GM18907 (cell line): ENCODE data around the gene TEX14.
"Not testable (repeated sequence)": the region's sequence is repeated elsewhere in the genome, so short reads cannot be mapped to it uniquely, and the experiment has no call there.

Source experiments
- ATAC-seq: cut with Tn5 transposase; IDR thresholded peaks from one replicate; pipeline ENCODE4 v1.9.1; 2021; ENCODE audit warnings: mild to moderate bottlenecking, moderate library complexity; ENCODE audit not compliant: unreplicated experiment

Gene TEX14

DNA sequence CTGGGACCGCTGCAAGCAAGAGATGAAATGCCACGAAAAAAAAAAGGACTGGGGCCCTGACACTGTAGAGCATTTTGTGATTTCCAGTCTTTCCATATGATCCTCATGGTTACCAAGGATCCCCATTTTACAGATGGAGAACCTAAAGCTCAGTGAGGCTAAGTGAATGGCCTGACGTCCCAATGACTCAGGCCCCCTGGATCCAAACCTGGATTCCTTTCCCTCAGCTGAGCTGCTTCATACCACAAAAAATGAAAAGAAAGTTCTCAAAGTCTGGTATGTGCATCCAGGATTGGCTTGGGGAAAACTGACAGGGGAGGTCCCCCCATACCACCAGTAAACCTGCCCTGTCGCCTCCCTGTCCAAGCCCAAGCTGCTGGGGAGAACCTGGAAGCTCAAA, 80.5 kb downstream of the TEX14 start:
- ATAC-seq: no peak

DNA sequence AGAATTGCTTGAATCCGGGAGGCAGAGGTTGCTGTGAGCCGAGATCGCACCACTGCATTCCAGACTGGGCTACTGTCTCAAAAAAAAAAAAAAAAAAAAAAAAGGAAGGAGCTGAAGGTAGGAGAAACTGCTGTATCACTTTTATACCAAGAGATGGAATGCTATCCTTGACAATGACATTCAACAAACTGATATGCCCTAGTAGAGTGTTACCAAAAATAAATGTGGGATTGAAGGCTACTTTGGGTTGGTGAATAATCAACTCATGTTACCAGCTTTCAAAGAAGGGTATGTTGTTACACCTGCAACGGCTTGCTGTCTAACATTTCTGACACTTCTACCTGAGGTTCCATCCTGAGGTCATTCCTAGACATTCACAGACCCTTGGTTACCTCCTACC, 84.9 kb downstream of the TEX14 start:
- ATAC-seq: no peak

DNA sequence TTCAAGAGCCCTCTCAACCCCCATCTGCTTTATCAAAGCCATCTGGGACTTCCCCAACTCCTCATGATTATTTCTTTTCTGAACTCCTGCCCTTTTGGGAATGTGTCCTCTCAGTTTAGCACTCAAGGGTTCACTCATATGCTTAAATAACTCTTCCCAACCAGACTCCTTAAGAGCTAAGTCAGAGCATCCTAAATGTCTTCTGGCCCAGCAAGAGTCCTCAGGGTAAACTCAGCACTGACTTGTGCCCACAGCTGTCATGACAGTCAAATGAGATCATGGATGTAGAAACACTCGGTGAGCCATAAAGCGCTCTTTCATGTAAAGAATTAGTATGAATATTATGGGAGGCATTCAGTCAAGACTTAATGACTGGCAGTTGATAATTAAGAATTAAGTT, 85.9 kb downstream of the TEX14 start:
- no peak for ATAC-seq

DNA sequence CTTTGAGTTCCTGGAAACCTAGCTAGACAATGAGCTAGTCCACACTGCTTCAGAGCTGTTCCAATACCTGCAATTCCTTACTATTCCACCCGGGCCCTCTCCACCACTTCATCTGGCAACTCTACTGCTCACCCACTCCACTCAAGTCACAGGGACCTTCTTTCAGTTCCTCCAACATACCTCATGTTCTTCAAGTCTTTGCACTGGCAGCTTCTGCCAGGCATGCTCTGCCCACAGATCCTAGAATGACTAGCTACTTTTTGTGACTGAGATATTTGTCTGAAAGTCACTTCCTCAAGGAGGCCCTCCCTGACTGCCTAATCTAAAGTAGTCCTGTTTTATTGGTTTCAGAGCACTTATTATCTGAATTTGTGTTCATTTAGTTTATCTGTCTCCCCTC, 86.4 kb downstream of the TEX14 start:
- no peak for ATAC-seq

DNA sequence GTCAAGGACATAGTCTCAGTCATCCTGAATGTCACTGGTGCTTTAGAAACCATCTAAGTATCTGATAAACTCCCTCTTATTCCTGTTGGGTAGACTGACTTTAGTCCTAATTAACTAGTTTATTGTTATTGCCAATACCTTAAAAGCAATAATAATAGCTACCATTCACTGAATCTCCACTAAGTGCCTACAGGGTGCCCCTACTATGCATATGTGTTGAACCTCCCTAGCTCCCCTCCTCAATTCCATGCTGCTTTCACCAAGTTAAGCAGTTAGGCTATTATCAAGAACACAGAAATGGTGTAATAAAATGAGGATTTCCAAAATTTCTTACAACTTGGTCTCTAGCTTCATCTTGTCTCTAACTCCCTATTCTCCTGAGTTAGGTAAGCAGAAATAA, 89.9 kb downstream of the TEX14 start:
- ATAC-seq: no peak

DNA sequence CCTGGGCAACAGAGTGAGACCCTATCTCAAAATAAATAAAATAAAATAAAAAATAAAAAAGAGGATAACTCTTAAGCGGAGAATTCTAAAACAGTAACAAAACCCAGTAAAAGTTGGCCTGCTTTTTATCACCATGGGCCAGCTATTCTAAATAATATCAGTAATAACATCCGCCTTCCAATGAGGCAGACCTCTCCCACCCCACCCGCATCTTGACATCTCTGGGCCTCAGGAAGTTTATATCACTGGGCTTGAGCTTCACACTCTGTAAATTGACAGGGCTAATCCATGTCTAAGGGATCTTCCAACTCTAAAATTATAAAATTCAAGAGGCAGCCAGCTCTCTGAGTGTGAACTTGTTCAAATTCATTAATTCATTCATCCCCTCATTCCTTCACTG, 94.5 kb downstream of the TEX14 start:
- ATAC-seq: no peak

DNA sequence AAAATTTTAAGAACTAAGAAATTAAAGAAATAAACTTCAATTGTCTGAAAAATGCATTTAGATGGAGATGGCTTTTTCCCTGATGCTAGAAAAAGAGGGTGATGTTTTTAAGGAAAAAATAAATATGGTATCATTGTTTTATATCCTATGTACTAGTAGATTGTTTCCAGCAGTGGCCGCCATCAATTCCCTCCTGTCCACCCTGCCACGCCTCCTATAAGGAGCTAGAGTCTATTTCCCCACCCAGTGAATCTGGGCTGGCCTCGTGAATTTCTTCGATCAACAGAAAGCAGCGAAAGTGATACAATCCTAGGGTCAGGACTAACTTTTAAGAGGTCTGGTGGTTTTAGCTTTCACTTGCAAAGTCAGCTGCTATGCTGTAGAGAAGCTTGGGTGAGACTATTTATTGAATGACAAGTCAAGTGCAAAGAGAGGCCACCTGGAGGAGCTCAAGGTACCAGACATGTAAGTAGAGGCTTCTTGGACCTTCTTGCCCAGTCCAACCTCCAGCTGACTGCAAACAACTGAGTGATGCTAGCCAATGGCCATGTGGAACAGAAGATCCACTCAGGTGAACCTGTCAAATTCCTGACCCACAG, 96.6 kb downstream of the TEX14 start:
- ATAC-seq: no peak

DNA sequence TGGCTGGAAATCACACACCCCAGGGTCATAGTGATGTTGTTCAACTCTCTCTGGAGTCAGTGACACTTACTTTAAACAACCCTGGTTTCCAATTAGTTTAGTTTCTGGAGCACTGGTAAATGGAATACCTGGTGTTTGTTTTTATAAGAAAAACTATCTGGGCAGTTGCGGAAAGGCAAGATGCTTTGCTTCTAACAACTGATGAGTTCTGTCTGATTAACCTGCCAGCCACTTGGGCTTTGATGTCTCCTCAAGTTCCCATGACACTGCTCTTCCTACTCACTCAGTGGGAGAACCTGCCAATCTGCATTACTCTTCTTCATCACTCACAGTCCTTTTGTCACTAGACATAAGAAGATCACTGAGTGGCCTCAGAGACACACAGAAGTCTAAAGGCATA, 98.7 kb downstream of the TEX14 start:
- no peak for ATAC-seq

DNA sequence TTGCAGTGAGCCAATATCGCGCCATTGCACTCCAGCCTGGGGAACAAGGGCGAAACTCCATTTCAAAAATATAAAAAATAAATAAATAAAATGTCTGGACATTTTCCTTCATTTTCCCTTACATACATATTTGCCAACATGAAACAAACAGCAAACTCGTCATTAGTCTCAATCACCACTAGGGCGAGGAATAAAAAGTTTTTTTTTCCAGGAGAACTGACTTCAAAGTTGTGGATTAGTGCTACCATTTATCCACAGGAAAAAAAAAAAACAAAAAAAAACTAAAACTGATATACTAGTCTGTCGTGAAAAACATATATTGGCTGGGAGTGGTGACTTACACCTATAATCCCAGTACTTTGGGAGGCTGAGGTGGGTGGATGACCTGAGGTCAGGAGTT, 100.4 kb downstream of the TEX14 start:
- ATAC-seq: no peak

DNA sequence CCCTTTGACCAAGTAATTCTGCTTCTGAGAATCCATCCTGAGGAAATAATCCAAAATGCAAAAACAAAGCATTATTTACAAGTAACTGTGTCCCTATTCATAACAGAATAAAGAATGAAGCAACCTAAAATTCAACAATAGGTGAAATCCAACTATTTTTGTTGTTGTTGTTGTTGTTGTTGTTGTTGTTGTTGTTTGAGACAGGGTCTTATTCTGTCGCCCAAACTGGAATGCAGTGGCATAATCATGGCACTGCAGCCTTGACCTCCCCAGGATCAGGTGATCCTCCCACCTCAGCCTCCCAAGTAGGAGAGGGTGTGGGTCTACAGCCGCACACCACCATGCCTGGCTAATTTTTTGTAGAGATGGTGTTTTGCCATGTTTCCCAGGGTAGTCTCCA, 101.5 kb downstream of the TEX14 start:
- no peak for ATAC-seq

DNA sequence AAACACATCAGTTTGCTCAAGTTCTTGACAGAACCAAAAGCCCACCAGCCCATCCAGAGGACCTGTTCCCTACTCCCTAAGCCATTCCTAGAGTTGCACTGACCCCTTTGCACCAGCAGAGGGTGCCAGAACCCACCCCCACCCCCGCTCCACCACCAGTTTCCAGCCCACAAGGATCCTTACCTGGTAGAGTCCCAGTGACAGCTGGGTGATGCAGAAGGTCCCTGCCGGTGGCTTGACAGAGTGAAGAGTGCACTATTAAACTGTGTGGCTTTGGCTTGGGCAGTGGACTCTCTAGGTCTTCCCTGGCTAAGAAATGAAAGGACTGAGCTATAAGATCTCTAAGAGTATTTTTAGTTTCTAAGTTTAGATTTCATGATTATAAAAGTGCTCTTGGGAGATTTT, 104.1 kb downstream of the TEX14 start:
- ATAC-seq: peak; percentile 46

DNA sequence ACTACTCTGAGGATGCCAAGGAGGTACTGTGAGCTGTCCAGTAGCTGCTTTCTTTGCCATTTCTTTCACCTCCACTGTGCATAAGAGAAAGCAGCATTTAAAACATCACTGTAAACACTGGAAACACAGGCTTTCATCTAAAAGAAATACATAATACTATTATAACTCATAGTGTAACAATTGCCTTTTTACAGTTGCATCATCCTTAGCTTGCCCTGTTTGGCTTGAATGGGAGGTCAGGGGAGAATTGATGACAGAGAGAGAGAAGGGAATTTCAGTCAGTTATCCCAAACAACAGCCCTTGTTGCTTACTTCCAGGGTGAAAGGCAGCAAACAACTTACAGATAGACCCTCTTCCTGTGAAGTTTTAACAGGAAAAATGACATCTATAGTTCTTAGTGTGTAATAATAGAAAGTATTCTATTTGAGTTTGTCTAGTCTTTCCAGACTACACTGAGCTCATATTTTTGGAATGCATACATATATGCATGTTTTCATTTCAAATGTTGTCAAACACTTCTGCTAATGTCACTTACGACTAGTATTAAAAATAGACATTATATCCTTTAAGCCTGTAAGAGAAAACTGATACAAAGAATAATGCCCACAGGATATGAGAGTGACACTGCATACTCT, 105.7 kb downstream of the TEX14 start:
- no peak for ATAC-seq

DNA sequence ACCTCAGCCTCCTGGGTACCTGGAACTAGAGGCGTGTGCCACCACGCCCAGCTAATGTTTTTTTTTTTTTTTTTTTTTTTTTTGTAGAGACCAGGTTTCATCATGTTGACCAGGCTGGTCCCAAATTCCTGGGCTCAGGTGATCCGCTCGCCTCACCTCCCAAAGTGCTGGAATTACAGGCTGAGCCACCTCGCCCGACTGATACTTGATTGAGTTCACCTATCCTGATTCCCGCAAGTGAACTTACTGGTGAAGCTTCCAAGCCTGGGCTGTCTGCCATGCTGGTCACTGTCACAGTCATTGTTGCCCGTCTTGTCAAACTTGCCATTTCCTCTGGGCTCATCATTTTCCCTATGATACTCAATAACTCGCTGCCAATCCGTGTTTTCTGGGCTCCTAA, 106.3 kb downstream of the TEX14 start:
- ATAC-seq: no peak

DNA sequence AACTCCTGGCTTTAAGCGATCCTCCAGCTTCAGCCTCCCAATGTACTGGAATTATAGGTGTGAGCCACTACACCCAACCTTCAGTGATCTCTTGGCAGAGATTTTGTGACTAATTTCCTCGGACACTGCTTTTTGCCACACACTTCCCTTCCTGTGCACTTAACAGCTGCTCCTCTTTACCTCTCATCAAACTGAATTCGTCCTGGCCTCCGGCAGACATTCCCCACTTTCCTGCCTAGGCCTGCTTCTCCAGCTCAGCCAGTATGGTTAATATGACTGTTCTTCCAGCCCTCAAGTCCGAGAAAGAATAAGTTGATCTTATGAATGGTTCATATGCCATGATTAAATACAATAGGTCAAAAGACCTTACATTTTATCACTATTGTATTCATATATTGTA, 108.4 kb downstream of the TEX14 start:
- no peak for ATAC-seq

DNA sequence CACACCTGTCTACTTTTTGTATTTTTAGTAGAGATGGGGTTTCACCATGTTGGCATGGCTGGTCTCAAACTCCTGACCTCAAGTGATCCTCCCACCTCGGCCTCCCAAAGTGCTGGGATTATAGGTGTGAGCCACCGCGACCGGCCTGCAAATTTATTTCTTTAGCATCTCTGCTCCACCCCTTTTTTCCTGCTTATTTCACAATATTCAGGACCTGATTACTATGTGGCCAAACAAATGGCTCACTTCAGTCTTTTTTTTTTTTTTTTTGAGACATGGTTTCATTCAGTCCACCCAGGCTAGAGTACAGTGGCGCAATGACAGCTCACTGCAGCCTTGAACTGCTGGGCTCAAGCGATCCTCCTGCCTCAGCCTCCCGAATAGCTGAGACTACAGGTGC, 109.1 kb downstream of the TEX14 start:
- not testable (repeated sequence) for ATAC-seq

DNA sequence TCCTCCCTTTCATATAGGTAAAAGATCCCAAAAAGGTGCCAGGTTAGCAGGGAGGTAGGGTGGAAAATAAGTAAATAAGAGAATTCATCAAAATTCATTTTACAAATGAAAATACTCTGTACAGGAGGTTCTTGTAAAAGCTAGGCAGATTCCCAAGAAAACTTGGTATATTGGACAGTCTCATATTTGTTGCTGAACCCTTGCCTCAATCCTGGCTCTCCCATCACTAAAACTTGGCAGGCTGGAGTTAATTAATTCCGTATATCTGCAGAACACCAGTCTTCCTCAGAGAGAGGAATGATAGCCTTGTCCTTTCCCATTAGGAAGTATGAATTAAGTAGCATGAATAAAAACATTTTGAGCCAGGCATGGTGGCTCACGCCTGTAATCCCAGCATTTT, 111.2 kb downstream of the TEX14 start:
- ATAC-seq: no peak

DNA sequence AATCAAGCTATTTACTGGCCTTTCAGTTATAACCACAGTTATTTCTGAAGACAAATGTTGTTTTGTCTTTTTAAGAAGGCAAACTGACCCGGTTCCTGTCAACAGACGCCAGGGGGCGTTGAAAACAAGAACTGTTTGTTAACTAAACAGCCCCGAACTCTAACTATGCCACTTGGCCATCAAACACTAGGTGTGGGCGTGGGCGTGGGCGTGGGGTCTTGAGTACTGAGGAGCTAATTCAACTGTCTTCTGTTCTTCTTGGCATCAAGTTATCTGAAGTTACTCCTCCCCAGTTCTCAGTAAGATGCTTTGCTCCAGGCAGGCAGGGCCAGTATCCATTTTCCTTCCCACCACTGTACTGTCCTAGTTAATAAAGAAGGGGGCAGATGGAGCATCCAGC, 114.1 kb downstream of the TEX14 start:
- ATAC-seq: no peak

DNA sequence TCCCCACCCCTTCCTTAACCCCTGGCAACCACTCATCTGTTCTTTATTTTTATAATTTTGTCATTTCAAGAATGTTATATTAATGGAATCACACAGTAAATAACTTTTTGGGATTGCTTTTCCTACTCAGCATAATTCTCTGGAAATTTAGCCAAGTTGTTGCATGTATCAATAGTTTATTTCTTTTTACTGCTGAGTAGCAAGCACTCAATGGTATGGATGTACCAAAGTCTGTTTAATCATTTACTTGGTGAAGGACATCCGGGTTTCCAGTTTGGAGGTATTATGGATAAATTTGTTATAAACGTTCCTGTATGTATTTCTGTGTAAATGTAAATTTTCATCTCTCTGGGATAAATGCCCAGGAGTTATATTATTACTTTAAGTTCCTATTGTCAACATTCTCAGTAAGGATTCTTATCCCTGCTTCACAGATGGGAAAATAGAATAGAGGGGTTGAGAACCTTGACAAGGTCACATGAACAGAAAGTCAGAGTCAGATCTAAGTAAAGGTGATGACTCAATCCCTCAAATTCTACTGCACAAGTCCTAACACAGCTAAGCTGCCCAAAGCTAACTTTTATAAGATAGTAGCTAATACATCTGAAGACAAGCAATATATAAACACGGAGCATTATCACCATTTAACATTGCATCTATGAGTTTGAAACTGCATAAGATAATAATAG, 115.0 kb downstream of the TEX14 start:
- ATAC-seq: no peak

DNA sequence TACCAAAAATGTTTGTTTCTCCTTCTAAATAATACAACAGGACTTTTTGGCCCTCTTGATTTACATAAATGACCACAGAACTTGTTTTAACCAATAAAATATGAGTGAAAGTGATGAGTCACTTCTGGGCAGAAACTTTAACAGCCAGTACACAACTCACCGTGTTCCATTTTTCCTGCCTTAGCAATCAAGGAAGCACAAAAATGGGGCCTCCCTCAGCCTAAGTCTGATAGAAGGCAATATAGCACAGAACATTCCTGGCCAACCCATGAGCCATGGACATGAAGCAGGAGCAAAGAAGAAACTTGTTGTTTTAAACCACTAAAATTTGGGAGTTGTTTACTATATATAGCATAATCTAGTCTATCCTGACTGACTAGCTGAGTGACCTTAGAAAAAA, 116.3 kb downstream of the TEX14 start:
- no peak for ATAC-seq

DNA sequence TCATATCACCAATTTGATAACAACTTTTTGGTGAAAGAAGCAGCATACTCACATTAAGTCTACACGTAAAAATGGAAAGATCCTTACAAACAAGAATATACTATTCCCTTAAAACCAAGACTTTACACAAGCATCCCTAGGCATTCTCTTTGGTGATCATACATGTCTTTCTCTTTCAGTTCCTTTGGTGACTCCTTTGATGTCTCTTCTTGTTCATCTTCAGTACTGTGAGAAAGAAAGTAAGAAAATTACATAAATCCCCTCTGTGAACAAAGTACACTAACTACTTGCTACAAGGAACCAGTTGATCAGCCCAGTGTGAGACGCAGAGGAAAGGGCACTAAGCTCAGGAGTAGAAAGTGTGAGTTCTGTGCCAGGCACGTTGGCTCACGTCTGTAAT, 117.8 kb downstream of the TEX14 start:
- ATAC-seq: no peak

DNA sequence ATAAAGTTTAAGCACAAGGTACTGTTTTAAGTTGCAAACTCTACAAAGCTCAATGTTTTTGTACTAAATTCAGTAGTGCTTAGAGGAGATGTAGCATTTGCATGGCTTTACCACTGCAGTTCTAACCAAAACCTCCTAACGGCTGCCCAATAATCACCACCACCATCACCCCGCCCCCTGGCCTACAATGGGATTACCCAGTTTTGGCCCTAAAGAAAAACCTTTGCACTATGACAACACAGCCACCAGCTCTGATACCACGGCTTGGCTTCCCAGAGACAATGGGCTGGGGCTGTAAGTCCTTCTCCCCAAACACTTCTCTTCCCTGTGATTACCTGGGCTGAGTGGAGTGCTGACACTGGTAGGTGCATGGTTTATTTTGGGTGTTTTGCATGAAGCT, 119.0 kb downstream of the TEX14 start:
- no peak for ATAC-seq

DNA sequence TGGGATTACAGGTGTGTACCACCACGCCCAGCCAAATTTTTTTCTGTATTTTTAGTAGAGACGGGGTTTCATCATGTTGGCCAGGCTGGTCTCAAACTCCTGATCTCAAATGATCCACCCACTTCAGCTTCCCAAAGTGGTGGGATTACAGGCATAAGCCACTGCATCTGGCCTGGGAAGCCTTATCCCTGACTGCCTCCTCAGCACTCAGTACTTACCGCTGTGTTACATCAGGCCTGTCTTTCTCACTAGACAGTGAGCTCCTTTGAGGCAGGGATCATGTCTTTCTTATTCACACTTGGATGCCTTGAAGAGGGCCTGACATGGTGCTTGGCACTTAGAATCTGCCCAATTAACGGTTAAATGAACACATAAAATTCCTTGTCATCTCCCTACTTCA, 121.1 kb downstream of the TEX14 start:
- no peak for ATAC-seq

DNA sequence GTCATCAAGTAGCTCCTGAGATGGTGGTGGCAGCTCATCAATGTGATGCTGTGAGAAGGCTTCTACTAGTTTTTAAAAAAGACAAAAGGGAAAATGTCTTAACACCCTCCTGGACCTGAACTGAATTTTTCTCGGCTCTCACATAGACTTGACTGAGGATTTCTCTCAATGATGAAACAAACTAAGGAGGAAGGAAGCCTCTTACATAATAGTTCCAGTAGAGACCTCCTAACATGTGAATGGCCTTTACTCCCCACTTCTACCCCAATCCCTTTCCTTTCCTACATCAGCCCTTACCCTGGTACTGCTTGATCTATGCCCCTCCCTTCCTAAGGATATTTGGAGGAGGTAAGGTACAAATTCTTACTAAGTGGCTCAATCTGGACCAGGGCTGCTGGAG, 122.6 kb downstream of the TEX14 start:
- ATAC-seq: no peak
